Epithelial cell of proximal tubule (primary cell): ENCODE data around the gene B3GNT8. TPM values are rescaled to one million over a fixed set of nuclear protein-coding genes. Genes with fewer than 3 reads are reported as not detected.
A peak's percentile ranks its signal among the peaks of the same experiment; 100 is the strongest.
"Not testable (repeated sequence)": the region's sequence is repeated elsewhere in the genome, so short reads cannot be mapped to it uniquely, and the experiment has no call there.

Experiments used
- DNase-seq: peaks from one replicate; pipeline ENCODE4 v3.0.0-alpha.2; 2011; ENCODE audit warnings: low read depth
- H3K4me3 ChIP-seq: 2 replicates; pipeline ENCODE4 v1.5.1; 2011; ENCODE audit warnings: low read depth, mild to moderate bottlenecking, low read length
- total RNA-seq: library from RNA; depleted of rRNA; stranded (reverse); fragments of >200 nt; gene quantifications from 2 replicates; pipeline ENCODE4 v1.2.3, GENCODE V29; 2015
- TF ChIP-seq, protein P1 (sequence below): conservative IDR thresholded peaks from 2 replicates; pipeline ENCODE4 v1.5.1; 2012; ENCODE audit warnings: low read depth, mild to moderate bottlenecking, low read length

Gene B3GNT8, protein sequence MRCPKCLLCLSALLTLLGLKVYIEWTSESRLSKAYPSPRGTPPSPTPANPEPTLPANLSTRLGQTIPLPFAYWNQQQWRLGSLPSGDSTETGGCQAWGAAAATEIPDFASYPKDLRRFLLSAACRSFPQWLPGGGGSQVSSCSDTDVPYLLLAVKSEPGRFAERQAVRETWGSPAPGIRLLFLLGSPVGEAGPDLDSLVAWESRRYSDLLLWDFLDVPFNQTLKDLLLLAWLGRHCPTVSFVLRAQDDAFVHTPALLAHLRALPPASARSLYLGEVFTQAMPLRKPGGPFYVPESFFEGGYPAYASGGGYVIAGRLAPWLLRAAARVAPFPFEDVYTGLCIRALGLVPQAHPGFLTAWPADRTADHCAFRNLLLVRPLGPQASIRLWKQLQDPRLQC
- 1.6 and 2.4 TPM in 2 replicates for total RNA-seq

DNA sequence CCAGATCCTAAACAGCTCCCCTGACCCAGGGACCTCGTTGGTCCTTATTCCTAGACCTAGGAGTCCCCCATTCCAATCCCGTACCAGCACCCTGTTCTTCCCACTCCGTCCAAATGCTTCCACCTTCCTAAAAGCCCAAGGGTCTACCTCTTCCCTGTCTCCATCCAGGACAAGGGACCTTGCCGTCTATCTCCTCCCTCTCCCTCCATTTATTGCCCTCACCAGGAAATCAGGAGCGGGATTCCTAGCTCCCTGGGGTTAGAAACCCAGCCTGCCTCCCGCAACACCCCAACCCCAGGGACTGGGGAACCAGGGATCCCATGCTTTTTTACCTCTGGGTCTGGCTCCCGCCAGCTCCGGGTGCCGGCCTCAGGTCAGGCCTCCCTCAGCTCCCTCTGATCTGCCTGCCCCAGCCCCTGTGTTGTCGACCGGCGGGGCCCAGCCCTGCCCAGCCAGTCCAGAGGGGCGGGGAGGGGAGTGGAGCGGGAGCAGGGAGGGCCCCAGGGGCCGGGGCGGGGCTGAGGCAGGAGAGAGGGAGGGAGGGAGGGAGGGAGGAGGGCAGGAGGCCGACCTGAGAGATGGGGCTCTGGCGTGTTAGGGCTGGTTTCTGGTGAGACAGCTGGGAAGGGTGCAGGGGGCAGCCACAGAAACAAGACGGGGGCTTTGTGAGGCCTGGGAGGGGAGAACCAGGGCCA is at the start of gene B3GNT8:
Gene B3GNT8 (minus strand): TSS at position 423 of the 695 bp plus-strand sequence. CDS start 596 bp downstream, outside the sequence.
- TF ChIP-seq, protein P1, sequence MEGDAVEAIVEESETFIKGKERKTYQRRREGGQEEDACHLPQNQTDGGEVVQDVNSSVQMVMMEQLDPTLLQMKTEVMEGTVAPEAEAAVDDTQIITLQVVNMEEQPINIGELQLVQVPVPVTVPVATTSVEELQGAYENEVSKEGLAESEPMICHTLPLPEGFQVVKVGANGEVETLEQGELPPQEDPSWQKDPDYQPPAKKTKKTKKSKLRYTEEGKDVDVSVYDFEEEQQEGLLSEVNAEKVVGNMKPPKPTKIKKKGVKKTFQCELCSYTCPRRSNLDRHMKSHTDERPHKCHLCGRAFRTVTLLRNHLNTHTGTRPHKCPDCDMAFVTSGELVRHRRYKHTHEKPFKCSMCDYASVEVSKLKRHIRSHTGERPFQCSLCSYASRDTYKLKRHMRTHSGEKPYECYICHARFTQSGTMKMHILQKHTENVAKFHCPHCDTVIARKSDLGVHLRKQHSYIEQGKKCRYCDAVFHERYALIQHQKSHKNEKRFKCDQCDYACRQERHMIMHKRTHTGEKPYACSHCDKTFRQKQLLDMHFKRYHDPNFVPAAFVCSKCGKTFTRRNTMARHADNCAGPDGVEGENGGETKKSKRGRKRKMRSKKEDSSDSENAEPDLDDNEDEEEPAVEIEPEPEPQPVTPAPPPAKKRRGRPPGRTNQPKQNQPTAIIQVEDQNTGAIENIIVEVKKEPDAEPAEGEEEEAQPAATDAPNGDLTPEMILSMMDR, result no peak
- H3K4me3 ChIP-seq, result peak within 1 kb of the TSS; percentile 28
- no peak for DNase-seq

DNA sequence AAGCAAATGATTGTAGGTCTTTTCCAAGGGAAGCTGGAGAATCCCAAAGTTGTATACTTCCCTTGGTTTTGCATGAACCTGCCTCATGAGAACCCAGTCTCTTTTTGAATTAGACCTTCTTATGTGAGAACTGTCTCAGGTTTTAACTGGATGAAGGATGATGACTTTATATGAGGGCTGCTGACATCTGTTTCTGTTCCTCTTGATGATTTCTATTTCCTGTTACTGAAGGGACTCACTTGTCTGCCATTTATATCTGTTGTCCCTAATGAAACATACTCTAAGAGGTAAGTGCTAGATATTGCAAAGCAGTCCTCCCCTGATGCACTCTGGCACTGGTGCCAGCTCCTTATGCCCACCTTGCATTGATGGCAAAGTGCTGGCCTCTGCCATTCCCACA is 49.4 kb upstream of the B3GNT8 start:
- TF ChIP-seq, protein P1, result no peak
- no peak overlapping the region for H3K4me3 ChIP-seq
- DNase-seq, result no peak

DNA sequence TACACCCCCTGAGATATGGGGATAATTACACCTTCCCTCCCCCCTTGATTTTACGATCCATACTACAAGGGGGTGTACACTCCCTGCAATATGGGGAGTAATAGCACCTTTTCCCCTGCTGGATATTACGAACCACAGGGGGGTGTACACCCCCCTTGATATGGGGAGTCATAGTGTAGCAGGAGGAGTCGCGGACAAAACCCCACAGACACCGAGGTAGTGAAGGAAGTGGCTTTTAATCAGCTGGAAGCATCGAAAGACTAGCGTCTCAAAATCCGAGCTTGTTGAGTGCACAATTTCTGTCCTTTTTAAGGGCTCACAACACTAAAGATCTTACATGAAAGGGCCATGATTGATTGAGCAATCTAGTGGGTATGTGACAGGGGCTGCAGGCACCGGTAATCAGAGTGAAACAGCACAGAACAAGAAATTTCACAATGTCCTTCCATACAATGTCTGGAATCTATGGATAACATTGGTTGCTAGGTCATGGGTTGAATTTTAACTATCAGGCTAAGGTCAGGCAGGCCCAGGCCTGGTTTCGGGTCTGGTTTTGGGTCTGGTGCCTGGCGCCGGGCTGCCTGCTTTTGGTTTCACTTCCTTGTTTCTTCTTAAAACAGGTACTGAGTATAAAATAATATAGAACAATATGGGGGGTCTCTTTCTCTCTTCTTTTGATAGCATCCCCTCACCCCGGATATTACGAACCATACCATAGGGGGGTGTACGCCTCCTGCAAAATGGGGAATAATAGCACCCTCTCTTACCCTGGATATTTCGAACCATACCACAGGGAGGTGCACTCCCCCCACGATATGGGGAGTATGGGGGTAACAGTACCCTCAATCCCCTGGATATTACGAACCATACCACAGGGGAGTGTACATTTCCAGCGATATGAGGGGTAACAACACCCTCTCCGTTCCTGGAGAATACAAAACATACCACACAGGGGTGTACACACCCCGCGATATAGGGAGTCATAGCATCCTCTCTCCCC is 36.4 kb upstream of the B3GNT8 start:
- not testable (repeated sequence) for DNase-seq, H3K4me3 ChIP-seq
- TF ChIP-seq, protein P1, result peak; percentile 8

GRCh38 chr19:41462497-41462896 is 35.3 kb upstream of the B3GNT8 start:
- DNase-seq, result no peak
- TF ChIP-seq, protein P1, result no peak
- no peak overlapping the region for H3K4me3 ChIP-seq

DNA sequence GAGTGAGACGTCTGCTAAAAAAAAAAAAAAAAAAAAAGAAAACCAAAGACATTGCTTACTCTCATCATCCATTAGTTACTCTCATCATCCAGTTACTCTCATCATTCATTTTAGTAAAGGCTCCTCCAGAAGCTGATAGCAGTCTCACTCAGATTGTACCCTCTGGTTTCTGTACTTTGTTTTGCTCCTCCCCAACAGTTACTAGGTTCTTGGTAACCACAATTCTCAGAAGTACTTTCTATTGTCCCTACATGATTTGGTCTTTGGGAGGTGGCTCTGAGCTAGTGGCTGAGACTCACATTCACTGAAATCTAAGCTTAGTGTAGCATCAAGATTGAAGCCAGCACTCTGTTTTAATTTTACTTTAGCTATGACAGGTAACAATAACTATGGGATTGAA is 30.1 kb upstream of the B3GNT8 start:
- no peak overlapping the region for H3K4me3 ChIP-seq
- TF ChIP-seq, protein P1, result no peak
- DNase-seq, result no peak

DNA sequence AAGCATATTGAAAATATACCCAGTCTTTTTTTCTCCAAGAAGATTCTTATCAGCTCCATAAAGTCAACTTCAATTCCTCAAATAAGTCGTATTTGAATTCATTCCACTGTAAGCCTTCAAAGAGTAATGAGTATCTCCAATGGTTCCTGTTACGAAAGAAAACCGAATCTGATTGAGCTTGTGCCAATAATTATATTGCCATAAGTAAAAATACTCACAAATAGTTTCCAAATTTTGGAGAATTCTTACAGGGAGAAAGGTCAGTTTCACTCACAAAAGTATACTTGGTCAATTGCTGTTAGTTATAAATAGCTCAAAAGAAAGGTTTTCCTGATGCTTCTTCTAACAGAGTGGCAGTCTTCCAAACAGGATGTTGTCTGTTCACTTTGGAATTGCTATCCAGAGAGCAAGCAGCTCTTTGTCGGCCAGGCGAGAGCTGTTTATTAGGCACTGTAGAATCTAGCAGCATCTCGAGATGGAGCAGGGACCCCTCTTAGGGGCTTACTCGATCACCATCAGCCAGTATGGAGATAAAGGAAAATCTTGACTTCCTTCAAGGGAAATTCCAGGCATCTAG is 29.3 kb upstream of the B3GNT8 start:
- TF ChIP-seq, protein P1, result no peak
- H3K4me3 ChIP-seq, result no peak overlapping the region
- DNase-seq, result no peak
